ENCODE results near the gene ARHGEF37.
"Not testable (repeated sequence)": the region's sequence is repeated elsewhere in the genome, so short reads cannot be mapped to it uniquely, and the experiment has no call there.

ARHGEF37 gene, protein sequence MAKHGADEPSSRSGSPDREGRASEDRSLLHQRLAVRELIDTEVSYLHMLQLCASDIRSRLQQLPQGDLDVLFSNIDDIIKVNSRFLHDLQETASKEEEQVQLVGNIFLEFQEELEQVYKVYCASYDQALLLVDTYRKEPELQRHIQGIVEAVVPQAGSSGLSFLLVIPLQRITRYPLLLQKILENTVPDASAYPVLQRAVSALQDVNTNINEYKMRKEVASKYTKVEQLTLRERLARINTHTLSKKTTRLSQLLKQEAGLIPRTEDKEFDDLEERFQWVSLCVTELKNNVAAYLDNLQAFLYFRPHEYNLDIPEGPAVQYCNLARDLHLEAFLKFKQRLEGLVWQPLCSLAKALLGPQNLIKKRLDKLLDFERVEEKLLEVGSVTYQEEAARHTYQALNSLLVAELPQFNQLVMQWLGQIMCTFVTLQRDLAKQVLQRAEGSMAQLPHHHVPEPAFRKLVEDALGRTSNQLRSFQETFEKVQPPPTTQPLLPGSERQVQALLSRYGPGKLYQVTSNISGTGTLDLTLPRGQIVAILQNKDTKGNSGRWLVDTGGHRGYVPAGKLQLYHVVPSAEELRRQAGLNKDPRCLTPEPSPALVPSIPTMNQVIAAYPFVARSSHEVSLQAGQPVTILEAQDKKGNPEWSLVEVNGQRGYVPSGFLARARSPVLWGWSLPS

DNA sequence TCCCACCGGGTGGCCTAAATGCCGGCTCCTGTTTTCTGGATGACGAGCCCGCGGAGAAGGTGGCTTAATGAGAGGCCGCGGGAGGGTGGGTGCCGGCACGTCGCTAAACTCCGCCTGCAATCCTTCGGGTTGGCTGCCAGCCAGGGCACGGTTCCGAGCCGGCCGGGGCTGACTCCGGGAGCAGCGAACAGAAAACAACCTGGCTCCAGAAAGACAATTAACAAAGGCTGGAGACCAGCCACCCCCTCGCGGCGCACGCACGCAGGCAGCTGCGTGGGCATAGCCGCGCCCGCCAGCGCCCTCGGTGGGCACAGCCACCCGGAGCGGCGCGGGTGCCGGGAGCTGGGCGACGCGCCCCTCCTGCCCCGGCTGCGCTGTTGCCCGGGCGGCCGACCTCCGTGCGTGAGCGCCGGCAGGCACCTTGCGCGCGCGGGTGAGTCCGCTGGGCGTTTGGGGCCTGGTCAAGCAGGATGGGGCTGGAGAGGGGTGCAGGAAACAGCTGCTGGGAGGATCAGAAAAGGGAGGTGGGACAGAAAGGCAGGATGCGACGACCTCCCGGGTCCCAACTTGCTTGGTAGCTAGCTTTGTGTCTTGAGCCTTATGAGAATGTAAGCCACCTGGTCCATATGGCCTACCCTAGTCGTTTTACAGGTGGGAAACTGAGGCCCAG lies at the start of gene ARHGEF37:
TSS of gene ARHGEF37 (plus strand) at position 307 of the 670 bp plus-strand sequence. CDS start 16,272 bp downstream, outside the sequence.
- peak; percentile 80 for DNase-seq

DNA sequence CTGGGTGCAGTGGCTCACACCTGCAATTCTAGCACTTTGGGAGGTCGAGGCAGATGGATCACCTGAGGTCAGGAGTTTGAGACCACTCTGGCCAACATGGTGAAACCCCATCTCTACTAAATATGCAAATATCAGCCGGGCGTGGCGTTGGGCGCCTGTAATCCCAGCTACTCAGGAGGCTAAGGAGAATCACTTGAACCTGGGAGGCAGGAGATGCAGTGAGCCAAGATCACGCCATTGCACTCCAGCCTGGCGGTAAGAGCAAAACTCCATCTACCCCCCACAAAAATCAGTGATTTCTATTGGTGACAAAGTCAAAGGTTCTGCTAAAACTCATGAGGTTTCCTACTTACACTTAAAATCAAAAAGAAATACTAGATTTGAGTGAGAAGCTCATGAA lies 48.9 kb upstream of the ARHGEF37 start:
- DNase-seq: no peak

DNA sequence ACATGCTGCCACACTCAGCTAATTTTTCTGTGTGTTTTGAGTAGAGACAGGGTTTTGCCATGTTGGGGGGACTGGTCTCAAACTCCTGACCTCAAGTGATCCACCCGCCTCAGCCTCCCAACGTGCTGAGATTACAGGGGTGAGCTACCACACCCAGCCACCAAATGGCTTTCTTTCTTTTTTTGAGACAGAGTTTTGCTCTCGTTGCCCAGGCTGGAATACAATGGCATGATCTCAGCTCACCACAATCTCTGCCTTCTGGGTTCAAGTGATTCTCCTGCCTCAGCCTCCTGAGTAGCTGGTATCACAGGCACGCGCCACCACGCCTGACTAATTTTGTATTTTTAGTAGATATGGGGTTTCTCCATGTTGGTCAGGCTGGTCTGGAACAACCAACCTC lies 45.5 kb upstream of the ARHGEF37 start:
- not testable (repeated sequence) for DNase-seq

DNA sequence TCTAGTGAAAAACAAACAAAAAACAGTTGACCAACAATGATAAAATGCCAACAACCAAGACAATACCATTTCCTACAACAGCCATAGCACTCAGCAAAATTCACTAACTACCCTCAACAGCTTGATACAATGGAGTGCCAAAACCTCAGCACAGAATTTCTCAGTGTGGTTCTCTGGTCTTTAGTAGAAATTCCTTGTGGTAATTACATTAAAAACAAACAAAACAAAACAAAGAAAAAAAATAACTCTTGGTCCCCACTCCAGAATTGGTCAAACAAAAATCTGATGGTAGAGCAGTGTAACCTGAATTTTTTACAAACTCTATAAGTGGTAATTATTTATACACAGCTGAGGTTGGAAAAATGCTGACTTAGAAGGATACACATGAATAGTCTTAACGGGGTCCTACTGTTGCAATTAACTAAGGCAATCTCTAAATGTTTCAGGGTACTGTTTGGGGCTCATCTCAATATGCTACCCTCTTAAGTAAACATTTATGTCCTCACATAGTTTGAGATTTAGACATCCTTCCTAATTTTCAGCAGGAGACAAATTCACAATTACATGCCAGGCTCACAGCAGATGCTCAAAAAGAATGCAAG lies 43.8 kb upstream of the ARHGEF37 start:
- no peak for DNase-seq

DNA sequence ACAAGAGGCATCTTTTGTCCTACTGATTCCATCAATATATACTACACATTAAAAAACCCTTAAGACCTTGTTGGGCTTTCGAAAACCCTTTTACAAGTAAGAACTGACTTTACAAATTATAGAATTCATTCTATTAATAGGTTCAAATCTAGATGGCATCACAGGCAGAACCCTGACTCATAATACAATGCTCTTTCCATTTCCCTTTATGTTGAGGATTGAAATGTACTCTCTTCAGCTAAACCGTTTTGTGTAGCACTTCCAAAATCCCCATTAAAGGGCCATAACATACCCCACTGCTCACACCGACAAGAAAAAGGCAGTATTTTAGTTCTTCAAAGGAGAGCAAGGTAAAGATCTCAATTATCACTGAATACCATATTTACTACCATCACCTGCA lies 41.2 kb upstream of the ARHGEF37 start:
- DNase-seq: no peak

DNA sequence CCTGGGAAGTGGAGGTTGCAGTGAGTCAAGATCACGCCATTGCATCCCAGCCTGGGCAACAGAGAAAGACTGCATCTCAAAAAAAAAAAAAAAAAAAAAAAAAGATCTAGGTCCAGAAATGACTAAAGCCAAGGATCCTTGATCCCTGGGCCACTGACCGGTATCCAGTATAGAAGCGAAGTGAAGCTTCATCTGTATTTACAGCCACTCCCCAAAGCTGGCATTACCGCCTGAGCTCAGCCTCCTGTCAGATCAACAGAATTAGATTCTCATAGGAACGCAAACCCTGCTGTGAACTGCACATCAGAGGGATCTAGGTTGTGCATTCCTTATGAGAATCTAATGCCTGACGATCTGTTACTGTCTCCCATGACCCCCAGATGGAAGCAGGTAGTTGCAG lies 39.4 kb upstream of the ARHGEF37 start:
- DNase-seq: no peak

DNA sequence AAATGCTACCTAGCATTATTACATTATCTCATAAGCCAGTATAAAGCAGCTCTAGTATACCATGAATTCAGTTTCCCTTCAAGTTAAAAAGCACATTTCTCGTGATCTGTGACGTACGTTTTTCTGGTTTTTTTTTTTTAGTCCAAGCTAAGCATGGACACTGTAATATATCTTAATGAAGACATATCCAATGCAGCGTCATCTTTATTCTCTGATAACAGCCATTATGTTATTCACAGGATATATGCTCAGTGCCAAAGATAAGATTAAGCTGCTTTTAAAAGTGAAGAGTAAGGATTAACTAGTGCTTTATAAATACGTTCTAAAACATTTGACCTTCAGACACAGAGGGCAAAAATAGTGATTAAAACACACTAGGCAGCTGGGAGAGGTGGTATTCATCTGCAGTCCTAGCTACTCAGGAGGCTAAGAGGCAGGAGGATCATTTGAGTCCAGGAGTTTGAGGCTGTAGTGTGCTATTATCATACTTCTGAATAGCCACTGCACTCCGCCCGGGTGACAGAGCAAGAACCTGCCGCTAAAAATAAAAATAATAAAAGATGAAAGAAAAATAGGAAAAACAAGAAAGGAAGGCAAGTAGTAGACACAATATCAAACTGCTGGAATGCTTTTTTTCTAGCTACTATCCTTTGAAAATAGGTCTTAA lies 37.8 kb upstream of the ARHGEF37 start:
- DNase-seq: no peak

DNA sequence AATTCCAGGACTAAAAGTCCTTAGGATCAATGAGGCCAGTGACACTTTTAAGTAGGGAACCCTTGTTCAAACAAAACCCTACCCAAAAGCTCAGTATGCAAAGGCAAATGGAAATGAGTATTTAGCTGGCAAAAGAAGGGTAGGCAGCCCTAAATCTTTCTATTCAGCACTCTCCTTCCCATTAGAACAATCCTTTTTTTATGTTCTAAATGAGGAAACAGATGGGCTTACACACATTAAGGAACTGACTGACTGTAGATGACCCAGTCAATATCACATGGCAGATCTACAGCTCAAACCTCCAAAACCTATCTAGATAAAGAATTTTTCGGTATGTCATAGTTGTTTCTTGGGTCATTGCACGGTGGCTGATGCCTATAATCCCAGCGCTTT lies 37.3 kb upstream of the ARHGEF37 start:
- no peak for DNase-seq

DNA sequence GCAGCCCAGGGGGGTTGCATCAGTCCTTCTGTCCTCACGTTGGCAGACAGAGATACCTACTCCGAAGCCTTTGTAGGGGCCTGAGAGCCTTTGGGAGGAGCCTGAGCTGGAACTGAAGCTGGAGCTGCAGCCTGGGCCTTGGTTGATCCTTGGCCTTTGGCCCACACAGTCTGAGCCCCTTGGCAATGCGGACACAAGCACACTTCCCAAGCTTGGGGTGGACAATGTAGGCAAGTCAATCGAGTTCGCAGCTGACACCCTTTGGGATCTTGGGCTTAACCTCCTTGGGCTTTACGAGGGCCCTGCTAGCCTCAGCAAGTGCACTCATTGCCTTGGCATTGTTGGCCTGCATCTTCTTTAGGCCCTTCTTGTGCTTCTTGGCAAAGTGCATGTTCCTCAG lies 36.0 kb upstream of the ARHGEF37 start:
- DNase-seq: no peak

DNA sequence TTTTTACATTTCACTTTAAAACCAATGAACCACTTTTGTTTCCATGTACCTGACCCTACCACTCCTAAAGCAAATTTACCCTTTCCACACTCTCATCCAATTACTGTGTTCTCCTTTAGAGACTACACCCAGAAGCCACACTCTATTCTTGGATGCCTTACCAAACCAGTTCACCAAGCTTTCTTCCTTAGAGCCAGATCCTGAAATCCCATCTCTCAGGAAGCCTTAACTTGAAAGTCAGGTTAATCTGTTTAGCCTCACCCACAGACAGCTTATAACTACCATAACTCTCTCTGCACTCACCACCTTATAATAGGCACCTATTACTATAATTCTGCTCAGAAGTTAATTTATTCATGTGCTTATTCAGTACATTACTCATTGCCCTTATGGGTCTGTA lies 34.3 kb upstream of the ARHGEF37 start:
- no peak for DNase-seq

DNA sequence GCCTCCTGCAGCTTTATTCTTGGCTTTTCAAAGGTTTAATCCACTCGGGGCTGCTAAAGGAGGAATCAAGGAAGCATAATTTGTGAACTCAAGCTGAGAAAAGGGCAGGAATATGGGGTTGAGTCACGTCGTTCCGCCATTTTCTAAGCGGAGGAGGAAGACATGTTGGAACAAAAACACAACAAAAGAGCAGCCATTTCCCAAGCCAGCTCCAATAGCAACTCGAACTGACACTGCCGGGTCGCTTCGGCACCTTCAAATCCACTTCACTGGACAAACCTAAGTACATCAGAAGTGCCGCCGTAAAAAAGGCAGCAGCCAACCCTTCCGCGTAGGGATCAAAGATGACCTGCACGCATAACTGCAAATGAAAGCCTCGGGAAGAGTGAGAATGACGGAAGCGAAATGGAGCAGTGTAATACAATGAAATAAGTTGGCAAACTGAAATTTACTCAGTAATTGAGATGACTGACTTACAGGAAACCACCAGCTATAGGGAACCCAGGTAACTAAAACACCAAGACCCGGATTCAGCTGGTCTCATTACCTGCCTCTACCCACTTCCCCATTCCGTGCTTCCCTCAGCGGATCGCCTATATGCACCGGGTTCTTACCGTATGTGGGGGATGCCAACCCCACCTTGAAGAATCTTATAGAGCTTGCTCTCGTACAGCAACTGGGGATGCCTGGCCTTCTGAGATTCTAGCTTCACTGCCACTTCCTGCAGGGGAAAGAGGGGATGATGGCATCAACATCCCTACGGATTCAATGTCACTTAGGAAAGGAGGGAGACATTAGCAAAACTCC lies 31.6 kb upstream of the ARHGEF37 start:
- DNase-seq: peak; percentile 40

DNA sequence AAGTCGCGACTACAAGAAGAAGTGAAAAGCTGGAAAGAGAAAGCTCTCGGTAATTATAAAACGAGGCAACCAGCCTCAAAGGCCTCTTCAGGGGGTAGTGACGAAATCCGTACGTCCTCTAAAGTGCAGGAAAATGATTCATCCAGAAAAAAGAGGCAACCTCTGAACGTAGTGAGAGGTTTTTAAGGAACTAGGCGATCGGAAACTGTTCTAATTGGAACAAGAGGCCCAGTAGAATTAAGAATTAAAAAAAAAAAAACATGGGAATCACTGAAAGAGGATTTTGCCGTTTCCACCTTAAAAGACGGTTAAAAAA lies 31.1 kb upstream of the ARHGEF37 start:
- no peak for DNase-seq

DNA sequence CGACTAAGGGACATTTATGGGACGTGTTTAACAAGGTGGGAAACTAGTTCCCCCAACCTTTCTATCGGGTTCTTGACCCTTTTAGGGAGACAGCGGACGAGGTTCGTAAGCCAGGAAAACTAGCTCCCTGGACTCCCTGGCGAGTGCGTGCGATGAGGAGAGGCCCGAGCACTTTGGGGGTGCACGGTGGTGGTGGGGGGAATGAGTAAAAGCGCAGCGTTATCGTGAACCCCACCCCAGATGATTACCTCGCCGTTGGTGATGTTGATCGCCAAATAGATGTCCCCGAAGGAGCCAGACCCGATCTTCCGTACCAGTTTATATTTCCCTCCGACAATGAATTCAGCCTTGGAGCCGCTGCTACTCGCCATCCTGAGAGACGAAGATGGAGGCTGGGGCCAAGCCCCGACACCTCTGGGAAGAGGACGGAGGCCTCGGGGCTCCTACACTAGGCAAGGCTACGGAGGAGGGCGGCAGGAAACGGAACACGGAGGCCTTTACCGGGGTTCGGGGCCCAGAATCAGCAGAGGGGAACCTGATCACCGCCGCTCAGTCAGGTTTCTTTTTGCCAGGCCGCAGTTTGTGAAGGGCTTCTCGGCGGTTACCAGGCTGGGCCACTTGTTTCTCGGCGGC lies 30.6 kb upstream of the ARHGEF37 start:
- DNase-seq: peak; percentile 31

DNA sequence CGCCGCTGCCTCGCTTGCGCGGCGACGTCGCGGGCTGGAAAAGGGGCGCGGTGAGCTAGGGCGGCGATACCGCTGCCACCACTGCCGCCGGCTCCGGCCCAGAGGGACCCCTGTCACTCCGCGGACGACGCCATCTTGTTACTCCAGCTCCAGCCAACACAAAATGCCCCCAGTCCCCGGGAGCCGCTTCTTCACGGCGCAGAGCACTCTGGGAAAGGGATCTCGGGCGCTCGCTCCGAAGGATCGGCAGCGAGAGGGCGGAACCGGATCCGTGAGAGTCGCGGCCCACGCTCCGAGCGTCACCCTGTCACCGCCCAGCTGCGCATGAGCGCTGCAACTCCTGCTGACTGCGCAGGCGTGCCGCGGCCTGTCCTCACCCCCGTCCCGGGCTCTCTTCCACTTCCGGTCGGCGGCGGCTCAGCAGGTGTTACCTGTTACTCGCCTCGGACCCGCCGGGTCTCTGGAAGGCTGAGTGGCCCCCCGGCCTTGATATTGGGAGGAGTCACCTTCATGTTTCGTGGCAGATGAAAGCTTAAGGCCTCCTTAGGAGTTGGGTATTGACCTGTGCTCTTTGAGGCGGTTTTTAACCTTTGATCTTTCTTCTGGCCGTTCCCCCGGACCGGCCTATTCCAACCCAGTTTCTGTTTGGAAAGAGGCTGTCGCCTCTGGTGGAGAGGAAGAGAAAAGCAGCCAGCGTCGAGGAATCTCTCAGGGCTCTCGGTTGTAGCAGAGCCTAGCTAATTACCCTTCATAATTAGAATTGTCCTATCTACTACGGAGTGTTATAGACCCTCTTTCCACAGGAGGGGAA lies 29.9 kb upstream of the ARHGEF37 start, which contains the start of gene CSNK1A1:
TSS of gene CSNK1A1 (minus strand) at position 213 of the 811 bp plus-strand sequence. CDS start 475 bp downstream, outside the sequence.
- peak; percentile 99 for DNase-seq

DNA sequence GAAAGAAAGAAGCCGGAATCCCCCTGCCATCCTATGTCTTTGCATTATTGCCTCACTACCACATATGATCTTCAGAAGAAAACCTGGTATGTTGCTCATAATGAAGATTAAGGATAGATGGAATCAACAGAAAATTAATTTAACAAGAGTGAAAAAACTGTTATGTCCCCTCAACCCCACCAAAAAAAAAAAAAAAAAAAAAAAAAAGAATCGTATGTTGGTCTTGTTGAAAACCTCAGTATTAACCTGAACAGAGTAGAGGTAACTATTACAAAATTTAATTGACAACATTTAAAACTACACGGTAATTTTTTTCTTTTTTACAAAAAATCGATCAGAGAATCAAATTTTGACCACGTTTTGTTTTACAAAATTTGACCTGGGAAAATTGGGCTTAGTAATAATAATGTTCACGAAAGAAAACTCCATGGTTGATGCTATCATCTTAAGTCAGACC lies 29.2 kb upstream of the ARHGEF37 start:
- no peak for DNase-seq

DNA sequence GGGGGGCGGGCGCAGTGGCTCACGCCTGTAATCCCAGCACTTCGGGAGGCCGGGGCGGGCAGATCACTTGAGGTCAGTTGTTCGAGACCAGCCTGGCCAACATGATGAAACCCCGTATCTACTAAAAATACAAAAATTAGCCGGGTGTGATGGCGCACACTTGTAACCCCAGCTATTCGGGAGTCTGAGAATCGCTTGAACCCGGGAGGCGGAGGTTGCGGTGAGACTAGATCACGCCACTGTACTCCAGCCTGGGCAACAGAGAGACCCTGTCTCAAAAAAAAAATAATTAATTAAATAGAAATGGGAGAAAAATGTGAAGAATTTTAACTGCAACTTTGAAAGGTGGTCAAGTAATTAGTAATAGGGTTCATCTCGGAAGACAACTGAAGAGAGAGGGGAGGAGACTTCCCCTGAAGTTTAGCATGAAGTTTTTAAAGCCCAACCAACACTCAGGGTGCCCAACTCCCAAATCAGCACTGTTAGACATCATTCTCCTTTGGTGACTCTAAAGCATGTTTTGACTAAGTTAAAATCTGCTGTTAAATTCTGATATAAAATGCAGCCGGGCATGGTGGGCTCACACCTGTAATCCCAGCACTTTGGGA lies 28.6 kb upstream of the ARHGEF37 start:
- DNase-seq: no peak

DNA sequence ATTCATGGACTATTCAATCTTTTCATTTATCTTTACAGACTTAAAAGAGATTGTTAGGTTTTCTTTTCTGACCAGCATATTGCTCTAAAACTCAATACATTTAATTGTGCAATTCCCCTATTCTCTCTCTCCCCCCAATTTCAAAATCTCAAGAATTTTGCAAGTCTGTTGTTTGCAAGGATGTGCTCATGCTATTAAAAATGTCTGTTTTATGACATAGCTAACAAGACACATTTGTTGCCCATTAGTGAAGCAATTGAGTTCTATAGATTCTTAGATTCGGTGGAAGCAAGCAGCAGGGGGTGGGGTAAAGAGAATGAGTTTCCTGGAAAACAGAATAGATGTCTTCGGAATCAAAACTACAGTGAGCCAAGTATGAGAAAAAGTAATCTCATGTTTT lies 21.6 kb upstream of the ARHGEF37 start:
- no peak for DNase-seq

DNA sequence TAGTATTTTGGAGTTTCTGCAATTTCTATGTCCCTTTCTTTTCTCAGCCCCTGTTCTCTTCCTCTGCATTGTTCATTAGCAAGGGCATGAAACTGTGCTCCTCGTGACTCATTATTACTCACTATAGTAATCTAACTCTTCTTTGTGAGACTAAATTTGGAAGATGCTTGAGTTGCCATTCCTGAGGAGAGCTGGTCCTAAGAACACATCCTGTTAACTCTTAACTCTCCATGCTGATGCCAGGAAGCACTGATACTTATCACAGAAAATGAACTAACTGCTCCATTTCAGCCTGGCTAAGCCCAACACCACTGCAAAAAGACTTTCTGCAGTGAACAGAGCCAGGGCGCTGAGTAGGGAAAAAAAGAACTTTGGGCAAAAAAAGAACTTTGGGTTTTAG lies 19.4 kb upstream of the ARHGEF37 start:
- DNase-seq: no peak

DNA sequence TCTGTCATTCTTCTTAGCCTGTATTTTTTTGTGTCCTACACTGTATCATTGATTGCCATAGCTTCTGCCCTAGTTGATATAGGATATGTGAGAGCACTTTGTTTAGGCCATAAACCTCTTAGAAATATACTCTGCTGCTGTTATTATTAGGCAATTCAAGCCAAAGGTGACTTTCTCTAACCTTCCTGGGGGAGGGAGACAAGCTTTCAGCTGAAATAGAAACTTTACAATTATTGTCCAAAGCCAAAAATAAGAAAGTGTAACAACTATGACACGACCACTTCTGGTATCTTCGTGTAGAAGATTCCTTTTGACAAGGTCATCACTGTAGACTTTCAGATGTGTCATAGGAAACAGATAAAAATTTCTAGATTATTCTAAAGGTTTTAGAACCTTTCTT lies 17.8 kb upstream of the ARHGEF37 start:
- no peak for DNase-seq

DNA sequence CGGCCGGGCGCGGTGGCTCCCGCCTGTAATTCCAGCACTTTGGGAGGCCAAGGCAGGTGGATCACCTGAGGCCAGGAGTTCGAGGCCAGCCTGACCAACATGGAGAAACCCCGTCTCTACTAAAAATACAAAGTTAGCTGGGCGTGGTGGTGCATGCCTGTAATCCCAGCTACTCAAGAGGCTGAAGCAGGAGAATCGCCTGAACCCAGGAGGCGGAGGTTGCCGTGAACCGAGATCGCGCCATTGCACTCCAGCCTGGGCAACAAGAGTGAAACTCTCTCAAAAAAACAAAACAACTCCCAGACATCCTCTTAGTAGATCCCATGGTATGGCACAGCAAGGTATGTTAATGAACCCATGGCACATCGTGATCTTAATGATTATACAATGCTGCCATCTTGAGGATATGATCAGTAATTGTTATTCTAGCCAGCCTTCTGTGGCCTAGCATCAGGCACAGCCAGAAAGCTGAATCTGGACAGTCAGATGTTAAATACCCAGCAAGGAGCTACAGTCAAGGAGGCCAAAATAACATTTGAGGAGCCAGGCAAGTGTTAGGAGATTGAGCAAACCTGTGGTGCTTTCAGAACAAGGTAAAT lies 16.7 kb upstream of the ARHGEF37 start:
- peak; percentile 73 for DNase-seq

Data from NCI-H345 (cell line).